HepG2 (cell line): Measurements from ENCODE around the gene TSHZ1. TPM values are rescaled to one million over a fixed set of nuclear protein-coding genes. Genes with fewer than 3 reads are reported as not detected.
A peak's percentile ranks its signal among the peaks of the same experiment; 100 is the strongest.

Source experiments
- DMAP1 ChIP-seq: IDR thresholded peaks from 2 replicates; pipeline ENCODE4 v1.6.1; 2016
- HMG20A ChIP-seq: IDR thresholded peaks from 2 replicates; pipeline ENCODE4 v1.6.1; 2016; ENCODE audit warnings: borderline replicate concordance
- HMG20B ChIP-seq: conservative IDR thresholded peaks from 2 replicates; pipeline ENCODE4 v1.6.1; 2016; ENCODE audit warnings: missing genetic modification reagents, missing compliant biosample characterization
- KIAA2018 ChIP-seq: sonication (generic); formaldehyde crosslinking; IDR thresholded peaks from 2 replicates; pipeline ENCODE4 v1.5.0; 2020; ENCODE audit warnings: mild to moderate bottlenecking, missing genetic modification reagents, borderline replicate concordance
- MAF1 ChIP-seq: sonication (generic); formaldehyde crosslinking; IDR thresholded peaks from 2 replicates; pipeline ENCODE4 v1.5.0; 2020; ENCODE audit warnings: missing genetic modification reagents, borderline replicate concordance
- NCOA1 ChIP-seq: sonication (generic); formaldehyde crosslinking; IDR thresholded peaks from 2 replicates; pipeline ENCODE4 v1.9.0; 2021; ENCODE audit warnings: missing genetic modification reagents
- NR2C2 ChIP-seq: sonication (generic); formaldehyde crosslinking; IDR thresholded peaks from 2 replicates; pipeline ENCODE4 v1.4.0; 2020; ENCODE audit warnings: missing genetic modification reagents, mild to moderate bottlenecking, moderate library complexity, borderline replicate concordance
- RFXAP ChIP-seq: sonication (generic); formaldehyde crosslinking; IDR thresholded peaks from 2 replicates; pipeline ENCODE4 v1.4.0; 2020; ENCODE audit warnings: missing genetic modification reagents, borderline replicate concordance
- SAP130 ChIP-seq: IDR thresholded peaks from 2 replicates; pipeline ENCODE4 v1.6.1; 2016; ENCODE audit warnings: low read depth
- ZFP41 ChIP-seq: sonication (generic); formaldehyde crosslinking; IDR thresholded peaks from 2 replicates; pipeline ENCODE4 v1.4.0; 2020; ENCODE audit warnings: mild to moderate bottlenecking, missing genetic modification reagents, borderline replicate concordance
- ZFX ChIP-seq: sonication (generic); formaldehyde crosslinking; IDR thresholded peaks from 2 replicates; pipeline ENCODE4 v1.4.0; 2020; ENCODE audit warnings: mild to moderate bottlenecking, low read depth, missing genetic modification reagents, moderate library complexity
- ZNF451 ChIP-seq: sonication (generic); formaldehyde crosslinking; IDR thresholded peaks from 2 replicates; pipeline ENCODE4 v1.5.0; 2020; ENCODE audit warnings: mild to moderate bottlenecking, missing genetic modification reagents
- ZNF790 ChIP-seq: sonication (generic); formaldehyde crosslinking; IDR thresholded peaks from 2 replicates; pipeline ENCODE4 v1.8.0; 2022; ENCODE audit warnings: missing genetic modification reagents, mild to moderate bottlenecking, borderline replicate concordance
- ZNF879 ChIP-seq: sonication (generic); formaldehyde crosslinking; IDR thresholded peaks from 2 replicates; pipeline ENCODE4 v1.8.1; 2023; ENCODE audit warnings: missing genetic modification reagents
- ZNF891 ChIP-seq: sonication (generic); formaldehyde crosslinking; IDR thresholded peaks from 2 replicates; pipeline ENCODE4 v1.5.0; 2020; ENCODE audit warnings: mild to moderate bottlenecking, missing genetic modification reagents
- ZSCAN29 ChIP-seq: sonication (generic); formaldehyde crosslinking; conservative IDR thresholded peaks from 2 replicates; pipeline ENCODE4 v1.4.0; 2020; ENCODE audit warnings: mild to moderate bottlenecking, missing genetic modification reagents
- polyA plus RNA-seq, 8 experiments: library from polyadenylated mRNA; depleted of rRNA in 3 of 8; stranded (reverse) in 7 of 8; unstranded in 1 of 8; fragments of >200 nt; fragmentation: Illumina TruSeq in 4 of 8; extraction: Trizol in 4 of 8; gene quantifications; 2 replicates each; pipeline versions ENCODE4 v1.2.1 to v1.2.3, GENCODE V29; 2011 to 2016; ENCODE audit warnings: low read depth in 4 of 8, missing spikeins in 1 of 8, mixed read lengths in 1 of 8; ENCODE audit not compliant: insufficient read depth in 1 of 8
- total RNA-seq, 5 experiments: library from RNA; depleted of rRNA; stranded (reverse); fragments of >200 nt; fragmentation: Illumina TruSeq; extraction: Trizol; gene quantifications; 2 replicates each; pipeline ENCODE4 v1.2.3, GENCODE V29; 2016; ENCODE audit warnings: low read depth in 1 of 5
- TF ChIP-seq, protein P1 (sequence below): sonication (generic); formaldehyde crosslinking; IDR thresholded peaks from 2 replicates; pipeline ENCODE4 v1.4.0; 2020; ENCODE audit warnings: low read depth, mild to moderate bottlenecking, missing genetic modification reagents
- TF ChIP-seq, protein P2 (sequence below), 2 experiments: sonication (generic) in 1 of 2; formaldehyde crosslinking in 1 of 2; IDR thresholded peaks; 2 replicates each; pipeline versions ENCODE4 v1.4.0 to v1.6.1; 2018 to 2020; ENCODE audit warnings: missing genetic modification reagents in 2 of 2, borderline replicate concordance in 1 of 2, low read depth in 1 of 2, mild to moderate bottlenecking in 1 of 2, missing biosample characterization in 1 of 2

The TSHZ1 gene
- total and polyA plus RNA-seq, 2 of the 13 experiments (the other 11 are each of a cell fraction or from before 2014, with no cell fraction given), result 2.5 to 2.7 TPM

GRCh38 chr18:75207310-75208154 lies 3.1 kb upstream of the TSHZ1 start (continued):
- TF ChIP-seq KIAA2018 (no peak), NCOA1 (CRISPR knock-in tag) (no peak), ZFP41 (no peak), HMG20A (CRISPR knock-in tag) (peak; percentile 18; the same call in 1 of the 2 replicates), SAP130 (CRISPR knock-in tag) (peak; percentile 65), ZNF891 (CRISPR knock-in tag) (no peak), RFXAP (CRISPR knock-in tag) (no peak), ZNF879 (CRISPR knock-in tag) (no peak), ZFX (CRISPR knock-in tag) (no peak), DMAP1 (CRISPR knock-in tag) (no peak), MAF1 (CRISPR knock-in tag) (no peak), ZNF451 (no peak), NR2C2 (0 out of 2 replicates have a peak, but pooled peaks have one; percentile 2), ZSCAN29 (CRISPR knock-in tag) (no peak), ZNF790 (CRISPR knock-in tag) (peak; percentile 25; the same call in 1 of the 2 replicates), HMG20B (no peak)
- TF ChIP-seq, protein P1, sequence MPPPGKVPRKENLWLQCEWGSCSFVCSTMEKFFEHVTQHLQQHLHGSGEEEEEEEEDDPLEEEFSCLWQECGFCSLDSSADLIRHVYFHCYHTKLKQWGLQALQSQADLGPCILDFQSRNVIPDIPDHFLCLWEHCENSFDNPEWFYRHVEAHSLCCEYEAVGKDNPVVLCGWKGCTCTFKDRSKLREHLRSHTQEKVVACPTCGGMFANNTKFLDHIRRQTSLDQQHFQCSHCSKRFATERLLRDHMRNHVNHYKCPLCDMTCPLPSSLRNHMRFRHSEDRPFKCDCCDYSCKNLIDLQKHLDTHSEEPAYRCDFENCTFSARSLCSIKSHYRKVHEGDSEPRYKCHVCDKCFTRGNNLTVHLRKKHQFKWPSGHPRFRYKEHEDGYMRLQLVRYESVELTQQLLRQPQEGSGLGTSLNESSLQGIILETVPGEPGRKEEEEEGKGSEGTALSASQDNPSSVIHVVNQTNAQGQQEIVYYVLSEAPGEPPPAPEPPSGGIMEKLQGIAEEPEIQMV (CRISPR knock-in tag), result no peak
- TF ChIP-seq, protein P2, sequence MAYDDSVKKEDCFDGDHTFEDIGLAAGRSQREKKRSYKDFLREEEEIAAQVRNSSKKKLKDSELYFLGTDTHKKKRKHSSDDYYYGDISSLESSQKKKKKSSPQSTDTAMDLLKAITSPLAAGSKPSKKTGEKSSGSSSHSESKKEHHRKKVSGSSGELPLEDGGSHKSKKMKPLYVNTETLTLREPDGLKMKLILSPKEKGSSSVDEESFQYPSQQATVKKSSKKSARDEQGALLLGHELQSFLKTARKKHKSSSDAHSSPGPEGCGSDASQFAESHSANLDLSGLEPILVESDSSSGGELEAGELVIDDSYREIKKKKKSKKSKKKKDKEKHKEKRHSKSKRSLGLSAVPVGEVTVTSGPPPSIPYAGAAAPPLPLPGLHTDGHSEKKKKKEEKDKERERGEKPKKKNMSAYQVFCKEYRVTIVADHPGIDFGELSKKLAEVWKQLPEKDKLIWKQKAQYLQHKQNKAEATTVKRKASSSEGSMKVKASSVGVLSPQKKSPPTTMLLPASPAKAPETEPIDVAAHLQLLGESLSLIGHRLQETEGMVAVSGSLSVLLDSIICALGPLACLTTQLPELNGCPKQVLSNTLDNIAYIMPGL (CRISPR knock-in tag; IDR thresholded peaks at IDR 0.05; ENCODE audit: borderline replicate concordance in 1 of 2, low read depth in 1 of 2), result 0 out of 4 replicates have a peak, but pooled peaks of 1 of the 2 experiments have one; percentile 15
